H9 (cell line): ENCODE measurements around the gene DHRS1. TPM values are rescaled to one million over a fixed set of nuclear protein-coding genes. Genes with fewer than 3 reads are reported as not detected.

ENCODE experiments used
- DNase-seq: peaks from one replicate; pipeline ENCODE4 v3.0.0-alpha.2; 2017
- H2AFZ ChIP-seq: one replicate; pipeline ENCODE4 v1.6.1; 2013; ENCODE audit warnings: mild to moderate bottlenecking, low read length, control low read depth, moderate library complexity
- H2AK5ac ChIP-seq: 2 replicates; pipeline ENCODE4 v1.6.1; 2013; ENCODE audit warnings: low read length, control low read depth, mixed read lengths; ENCODE audit not compliant: insufficient read length
- H2BK120ac ChIP-seq: one replicate; pipeline ENCODE4 v1.6.1; 2013; ENCODE audit warnings: low read depth, mild to moderate bottlenecking, low read length, control low read depth, inconsistent platforms; ENCODE audit not compliant: poor library complexity, severe bottlenecking
- H2BK12ac ChIP-seq: 2 replicates; pipeline ENCODE4 v1.6.1; 2013; ENCODE audit warnings: low read length, control low read depth, mixed read lengths, low read depth; ENCODE audit not compliant: insufficient read length
- H2BK15ac ChIP-seq: 2 replicates; pipeline ENCODE4 v1.6.1; 2013; ENCODE audit warnings: low read depth, low read length, control low read depth
- H2BK20ac ChIP-seq: one replicate; pipeline ENCODE4 v1.6.1; 2013; ENCODE audit warnings: low read depth, mild to moderate bottlenecking, low read length, control low read depth, inconsistent platforms; ENCODE audit not compliant: poor library complexity, severe bottlenecking
- H2BK5ac ChIP-seq: 2 replicates; pipeline ENCODE4 v1.6.1; 2013; ENCODE audit warnings: low read length, control low read depth, mixed read lengths; ENCODE audit not compliant: insufficient read length
- H3K14ac ChIP-seq: 2 replicates; pipeline ENCODE4 v1.6.1; 2013; ENCODE audit warnings: low read length, control low read depth; ENCODE audit not compliant: insufficient read depth
- H3K18ac ChIP-seq: 2 replicates; pipeline ENCODE4 v1.6.1; 2013; ENCODE audit warnings: low read depth, mild to moderate bottlenecking, mixed read lengths, low read length, control low read depth; ENCODE audit not compliant: insufficient read length
- H3K23ac ChIP-seq: 2 replicates; pipeline ENCODE4 v1.6.1; 2013; ENCODE audit warnings: low read length, control low read depth, mixed read lengths, low read depth; ENCODE audit not compliant: insufficient read length
- H3K23me2 ChIP-seq: 2 replicates; pipeline ENCODE4 v1.6.1; 2013; ENCODE audit warnings: low read depth, mild to moderate bottlenecking, mixed read lengths, low read length, control low read depth; ENCODE audit not compliant: insufficient read length, poor library complexity, severe bottlenecking
- H3K27ac ChIP-seq: 2 replicates; pipeline ENCODE4 v1.5.1; 2013; ENCODE audit warnings: low read length, control low read depth, mixed read lengths, low read depth; ENCODE audit not compliant: insufficient read length
- H3K27me3 ChIP-seq: 2 replicates; pipeline ENCODE4 v1.6.1; 2013; ENCODE audit warnings: low read length, control low read depth, inconsistent platforms; ENCODE audit not compliant: insufficient read depth
- H3K4ac ChIP-seq: 2 replicates; pipeline ENCODE4 v1.6.1; 2013; ENCODE audit warnings: low read depth, mild to moderate bottlenecking, control low read depth, inconsistent platforms, low read length, moderate library complexity
- H3K4me1 ChIP-seq: 2 replicates; pipeline ENCODE4 v1.6.1; 2013; ENCODE audit warnings: low read length, control low read depth, inconsistent platforms; ENCODE audit not compliant: insufficient read depth
- H3K4me2 ChIP-seq: 2 replicates; pipeline ENCODE4 v1.6.1; 2013; ENCODE audit warnings: low read length, control low read depth, mixed read lengths; ENCODE audit not compliant: insufficient read length, insufficient read depth
- H3K56ac ChIP-seq: 2 replicates; pipeline ENCODE4 v1.6.1; 2013; ENCODE audit warnings: low read depth, mild to moderate bottlenecking, mixed read lengths, low read length, control low read depth; ENCODE audit not compliant: insufficient read length
- H3K79me1 ChIP-seq: 2 replicates; pipeline ENCODE4 v1.6.1; 2013; ENCODE audit warnings: low read depth, mild to moderate bottlenecking, moderate library complexity, low read length, control low read depth, inconsistent platforms; ENCODE audit not compliant: insufficient read depth, poor library complexity, severe bottlenecking
- H3K79me2 ChIP-seq: 2 replicates; pipeline ENCODE4 v1.6.1; 2013; ENCODE audit warnings: low read length, control low read depth, inconsistent platforms; ENCODE audit not compliant: insufficient read depth
- H3K9ac ChIP-seq: 2 replicates; pipeline ENCODE4 v1.6.1; 2013; ENCODE audit warnings: low read length, control low read depth, mixed read lengths; ENCODE audit not compliant: insufficient read length; ENCODE audit errors: extremely low read depth
- H3K9me3 ChIP-seq: one replicate; pipeline ENCODE4 v1.6.1; 2013; ENCODE audit warnings: low read depth, low read length, inconsistent platforms; ENCODE audit not compliant: control insufficient read depth
- H3T11ph ChIP-seq: one replicate; pipeline ENCODE4 v1.6.1; 2013; ENCODE audit warnings: mild to moderate bottlenecking, low read length, control low read depth, inconsistent platforms
- H4K20me1 ChIP-seq: one replicate; pipeline ENCODE4 v1.6.1; 2013; ENCODE audit not compliant: control insufficient read depth, insufficient read length, insufficient read depth
- H4K5ac ChIP-seq: 2 replicates; pipeline ENCODE4 v1.6.1; 2013; ENCODE audit warnings: low read depth, mild to moderate bottlenecking, mixed read lengths, low read length, control low read depth; ENCODE audit not compliant: insufficient read length
- H4K8ac ChIP-seq: replicated peaks from 2 replicates; pipeline ENCODE4 v1.6.1; 2013; ENCODE audit warnings: low read length, control low read depth, mixed read lengths, low read depth; ENCODE audit not compliant: insufficient read length
- H4K91ac ChIP-seq: 2 replicates; pipeline ENCODE4 v1.6.1; 2013; ENCODE audit warnings: low read depth, mild to moderate bottlenecking, moderate library complexity, mixed read lengths, low read length, control low read depth; ENCODE audit not compliant: insufficient read length
- H3K27ac Mint-ChIP-seq, 3 experiments: 2 replicates in 2 of 3; 3 replicates in 1 of 3; pipeline ENCODE4 v1.8.0; 2020 to 2021; ENCODE audit warnings: mixed read lengths in 3 of 3, mild to moderate bottlenecking in 1 of 3, moderate library complexity in 1 of 3
- H3K27me3 Mint-ChIP-seq: 2 replicates; pipeline ENCODE4 v1.8.0; 2021; ENCODE audit warnings: low read depth, mild to moderate bottlenecking, moderate library complexity, mixed read lengths
- H3K36me3 Mint-ChIP-seq, 3 experiments: 2 replicates in 2 of 3; 3 replicates in 1 of 3; pipeline ENCODE4 v1.8.0; 2020 to 2021; ENCODE audit warnings: low read depth in 3 of 3, mixed read lengths in 3 of 3; ENCODE audit not compliant: insufficient read depth in 1 of 3
- H3K4me1 Mint-ChIP-seq, 2 experiments: 2 replicates each; pipeline ENCODE4 v1.8.0; 2020; ENCODE audit warnings: mixed read lengths in 2 of 2
- H3K4me3 Mint-ChIP-seq, 2 experiments: 2 replicates in 1 of 2; 3 replicates in 1 of 2; pipeline ENCODE4 v1.8.0; 2020 to 2021; ENCODE audit warnings: mild to moderate bottlenecking in 2 of 2, mixed read lengths in 2 of 2, moderate library complexity in 1 of 2
- H3K9me3 Mint-ChIP-seq, 2 experiments: 2 replicates in 1 of 2; 3 replicates in 1 of 2; pipeline ENCODE4 v1.8.0; 2020; ENCODE audit warnings: mild to moderate bottlenecking in 2 of 2, mixed read lengths in 2 of 2, moderate library complexity in 1 of 2
- WGBS: extraction: QIAGEN DNeasy Blood & Tissue Kit; methylation state at CpG from one replicate; pipeline ENCODE4 v1.1.7; 2013; ENCODE audit warnings: missing lambda C conversion rate, low lambda C conversion rate, mixed read lengths; ENCODE audit not compliant: insufficient read length; ENCODE audit errors: extremely low coverage; 5-methylcytosine and 5-hydroxymethylcytosine counted together
- total RNA-seq: library from RNA; stranded (reverse); gene quantifications from 2 replicates; pipeline ENCODE4 v1.2.1, GENCODE V29; 2021
- TF ChIP-seq, protein P1 (sequence below): fragments of 200-600 bp; sonication (generic); conservative IDR thresholded peaks from 3 replicates; pipeline ENCODE4 v1.8.0; 2021; ENCODE audit warnings: antibody characterized with exemption, mild to moderate bottlenecking

DHRS1 gene
- total RNA-seq, 1 experiment from 2014 or later: 19.1 TPM

- TF ChIP-seq, protein P1, sequence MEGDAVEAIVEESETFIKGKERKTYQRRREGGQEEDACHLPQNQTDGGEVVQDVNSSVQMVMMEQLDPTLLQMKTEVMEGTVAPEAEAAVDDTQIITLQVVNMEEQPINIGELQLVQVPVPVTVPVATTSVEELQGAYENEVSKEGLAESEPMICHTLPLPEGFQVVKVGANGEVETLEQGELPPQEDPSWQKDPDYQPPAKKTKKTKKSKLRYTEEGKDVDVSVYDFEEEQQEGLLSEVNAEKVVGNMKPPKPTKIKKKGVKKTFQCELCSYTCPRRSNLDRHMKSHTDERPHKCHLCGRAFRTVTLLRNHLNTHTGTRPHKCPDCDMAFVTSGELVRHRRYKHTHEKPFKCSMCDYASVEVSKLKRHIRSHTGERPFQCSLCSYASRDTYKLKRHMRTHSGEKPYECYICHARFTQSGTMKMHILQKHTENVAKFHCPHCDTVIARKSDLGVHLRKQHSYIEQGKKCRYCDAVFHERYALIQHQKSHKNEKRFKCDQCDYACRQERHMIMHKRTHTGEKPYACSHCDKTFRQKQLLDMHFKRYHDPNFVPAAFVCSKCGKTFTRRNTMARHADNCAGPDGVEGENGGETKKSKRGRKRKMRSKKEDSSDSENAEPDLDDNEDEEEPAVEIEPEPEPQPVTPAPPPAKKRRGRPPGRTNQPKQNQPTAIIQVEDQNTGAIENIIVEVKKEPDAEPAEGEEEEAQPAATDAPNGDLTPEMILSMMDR: no peak
- no peak overlapping the region for H3K4me3 Mint-ChIP-seq
- DNase-seq: no peak
These were observed 15.7 kb upstream of the DHRS1 start for GRCh38 chr14:24315243-24315806.

More at GRCh38 chr14:24315243-24315806, 15.7 kb upstream of the DHRS1 start:
- H3K36me3 Mint-ChIP-seq: peaks cover under 1 to 5% (median under 1%) of the 10 kb centered on the region in 3 experiments; a peak in 5 of 7 replicates
- Histone ChIP-seq H3K4me1 (no peaks in the 10 kb centered on the region), H3K79me1 (no peaks in the 10 kb centered on the region), H3K23ac (no peak overlapping the region), H3K18ac (no peak overlapping the region), H2BK12ac (no peak overlapping the region), H3K27ac (no peak overlapping the region), H2BK5ac (no peak overlapping the region), H3T11ph (no peak overlapping the region), H2AFZ (no peak overlapping the region), H3K56ac (no peak overlapping the region), H3K79me2 (no peaks in the 10 kb centered on the region), H3K4me2 (no peak overlapping the region), H3K9me3 (no peaks in the 10 kb centered on the region), H3K27me3 (peaks cover 2% of the 10 kb centered on the region; the same call in 1 of the 2 replicates), H3K4ac (no peak overlapping the region), H3K14ac (no peak overlapping the region), H3K9ac (no peak overlapping the region), H2BK20ac (no peak overlapping the region), H3K23me2 (no peaks in the 10 kb centered on the region), H2BK15ac (no peak overlapping the region), H2BK120ac (no peak overlapping the region), H2AK5ac (no peak overlapping the region), H4K91ac (no peak overlapping the region), H4K5ac (no peak overlapping the region), H4K20me1 (no peaks in the 10 kb centered on the region), H4K8ac (no peak overlapping the region)
- H3K27ac Mint-ChIP-seq: no peak overlapping the region
- no CpG with 5 or more reads among the region's 10 CpGs for whole genome bisulfite sequencing
- H3K4me1 Mint-ChIP-seq: no peaks in the 10 kb centered on the region
- H3K27me3 Mint-ChIP-seq: peaks cover 44% of the 10 kb centered on the region
- H3K9me3 Mint-ChIP-seq: no peaks in the 10 kb centered on the region
